Measurements from ENCODE around the gene SRSF12. TPM values are rescaled to one million over a fixed set of nuclear protein-coding genes. Genes with fewer than 3 reads are reported as not detected.

SRSF12 gene
- total RNA-seq, 4 donors from 2014 or later: 0.15 to 0.36 TPM; not detected in 2

GRCh38 chr6:89122625-89123024, 4.8 kb upstream of the SRSF12 start:
- Histone ChIP-seq H3K9me3 (no peaks in the 10 kb centered on the region), H3K4me3 (no peak overlapping the region), H3K27me3 (no peaks in the 10 kb centered on the region), H3K36me3 (no peaks in the 10 kb centered on the region), H3K27ac (no peak overlapping the region), H3K4me1 (peaks cover 5% of the 10 kb centered on the region)
- TF ChIP-seq EP300 (IDR thresholded peaks at IDR 0.05) (no peak), POLR2AphosphoS5 (IDR thresholded peaks at IDR 0.05) (no peak)
- no peak for DNase-seq (ENCODE audit: low spot score in 2 of 2)

- no peak overlapping the region for H3K4me3 ChIP-seq
- no peak for TF ChIP-seq POLR2A (IDR thresholded peaks at IDR 0.05)
- no peak for TF ChIP-seq CTCF (IDR thresholded peaks at IDR 0.05)
- no peak for TF ChIP-seq POLR2AphosphoS5 (IDR thresholded peaks at IDR 0.05)
- TF ChIP-seq EP300 (IDR thresholded peaks at IDR 0.05): no peak
- no peaks in the 10 kb centered on the region for H3K27me3 ChIP-seq
- 88% methylated on average over 1 of the region's 1 CpG for WGBS
- H3K36me3 ChIP-seq: no peaks in the 10 kb centered on the region
- H3K9me3 ChIP-seq: no peaks in the 10 kb centered on the region
- DNase-seq (ENCODE audit: low spot score in 2 of 2): no peak
- H3K4me1 ChIP-seq: peaks cover 12% of the 10 kb centered on the region
- no peak overlapping the region for H3K27ac ChIP-seq
Measured at GRCh38 chr6:89121934-89122333, 4.1 kb upstream of the SRSF12 start.

GRCh38 chr6:89120371-89120770, 2.5 kb upstream of the SRSF12 start:
- WGBS: 78% methylated on average over 4 of the region's 4 CpGs
- no peak for DNase-seq (ENCODE audit: low spot score in 2 of 2)
- no peaks in the 10 kb centered on the region for H3K36me3 ChIP-seq

GRCh38 chr6:89118931-89119330, 1.1 kb upstream of the SRSF12 start:
- Histone ChIP-seq H3K27me3 (no peaks in the 10 kb centered on the region), H3K4me3 (no peak overlapping the region), H3K36me3 (no peaks in the 10 kb centered on the region), H3K9me3 (no peaks in the 10 kb centered on the region), H3K27ac (no peak overlapping the region), H3K4me1 (peaks cover 14% of the 10 kb centered on the region)
- no peak for DNase-seq (ENCODE audit: low spot score in 2 of 2)
- WGBS: 80% methylated on average over 8 of the region's 8 CpGs
- TF ChIP-seq POLR2A (IDR thresholded peaks at IDR 0.05): no peak
- no peak for TF ChIP-seq EP300 (IDR thresholded peaks at IDR 0.05)
- TF ChIP-seq CTCF (IDR thresholded peaks at IDR 0.05): no peak
- no peak for TF ChIP-seq POLR2AphosphoS5 (IDR thresholded peaks at IDR 0.05)

More at GRCh38 chr6:89120371-89120770, 2.5 kb upstream of the SRSF12 start:
- H3K4me1 ChIP-seq: peaks cover 14% of the 10 kb centered on the region
- no peaks in the 10 kb centered on the region for H3K27me3 ChIP-seq
- no peak for TF ChIP-seq EP300 (IDR thresholded peaks at IDR 0.05)
- no peak overlapping the region for H3K27ac ChIP-seq
- H3K9me3 ChIP-seq: no peaks in the 10 kb centered on the region
- H3K4me3 ChIP-seq: no peak overlapping the region

GRCh38 chr6:89116702-89117101, 1.2 kb downstream of the SRSF12 start:
- Histone ChIP-seq H3K36me3 (no peaks in the 10 kb centered on the region), H3K4me1 (peaks cover 14% of the 10 kb centered on the region), H3K9me3 (no peaks in the 10 kb centered on the region), H3K27ac (no peak overlapping the region), H3K4me3 (peak overlapping the region; percentile 84), H3K27me3 (no peaks in the 10 kb centered on the region)
- 65% methylated on average over 6 of the region's 6 CpGs for WGBS
- TF ChIP-seq POLR2AphosphoS5 (IDR thresholded peaks at IDR 0.05) (no peak), POLR2A (IDR thresholded peaks at IDR 0.05) (no peak), CTCF (IDR thresholded peaks at IDR 0.05) (no peak), EP300 (IDR thresholded peaks at IDR 0.05) (no peak)
- no peak for DNase-seq (ENCODE audit: low spot score in 2 of 2)

- peaks cover 2% of the 10 kb centered on the region for H3K4me1 ChIP-seq
- H3K9me3 ChIP-seq: no peaks in the 10 kb centered on the region
- no peaks in the 10 kb centered on the region for H3K36me3 ChIP-seq
- no peak overlapping the region for H3K27ac ChIP-seq
- H3K27me3 ChIP-seq: no peaks in the 10 kb centered on the region
- TF ChIP-seq POLR2A (IDR thresholded peaks at IDR 0.05): no peak
- TF ChIP-seq EP300 (IDR thresholded peaks at IDR 0.05): no peak
- no peak for TF ChIP-seq POLR2AphosphoS5 (IDR thresholded peaks at IDR 0.05)
- no peak for TF ChIP-seq CTCF (IDR thresholded peaks at IDR 0.05)
- DNase-seq (ENCODE audit: low spot score in 2 of 2): no peak
- no peak overlapping the region for H3K4me3 ChIP-seq
- WGBS: 91% methylated on average over 9 of the region's 9 CpGs
Measured at GRCh38 chr6:89111933-89112332, 5.9 kb downstream of the SRSF12 start.

Data from suprapubic skin (tissue), 4 donors.